Measurements from ENCODE around the gene ARHGAP40. TPM values are rescaled to one million over a fixed set of nuclear protein-coding genes. Genes with fewer than 3 reads are reported as not detected.

The ARHGAP40 gene
- total and polyA plus RNA-seq, 2 experiments from 2014 or later, result not detected

- Histone ChIP-seq H3K9ac (no peak overlapping the region), H3K9me2 (ENCODE audit: insufficient read depth) (no peaks in the 10 kb centered on the region), H3K27me3 (replicated peaks; ENCODE audit: insufficient read depth) (no peaks in the 10 kb centered on the region), H4K20me1 (ENCODE audit: insufficient read depth) (no peaks in the 10 kb centered on the region), H3K79me2 (ENCODE audit: insufficient read depth) (no peaks in the 10 kb centered on the region), H3F3A (ENCODE audit: insufficient read depth) (peaks cover 14% of the 10 kb centered on the region; the same call in 1 of the 2 replicates), H3K4me2 (ENCODE audit: unreplicated experiment) (no peak overlapping the region), H3K9me3 (ENCODE audit: low read depth) (no peaks in the 10 kb centered on the region), H3K4me1 (ENCODE audit: insufficient read depth) (peaks cover 9% of the 10 kb centered on the region), H3K4me3 (no peak overlapping the region), H3K36me3 (ENCODE audit: low read depth) (peaks cover 58% of the 10 kb centered on the region), H2AFZ (no peak overlapping the region), H3K27ac (0 out of 2 replicates have a peak overlapping the region, but pooled peaks have one; percentile 23)
- DNase-seq, result no peak
- in situ Hi-C loops (cut with MboI), result no loop called here
- 98% methylated on average over 3 of the region's 3 CpGs for WGBS, 2 experiments (ENCODE audit: low coverage in 1 of 2, low lambda C conversion rate in 2 of 2, missing lambda C conversion rate in 2 of 2)
- TF ChIP-seq EZH2 (IDR thresholded peaks at IDR 0.05; ENCODE audit: insufficient read depth, poor library complexity, severe bottlenecking), result no peak
- no peak for TF ChIP-seq EZH2phosphoT487 (IDR thresholded peaks at IDR 0.05; ENCODE audit: insufficient read depth, low read depth)
Measured at GRCh38 chr20:38558596-38559360, 42.8 kb upstream of the ARHGAP40 start.

- H3K9me2 ChIP-seq (ENCODE audit: insufficient read depth), result no peaks in the 10 kb centered on the region
- H3K4me3 ChIP-seq, result no peak overlapping the region
- no peak overlapping the region for H2AFZ ChIP-seq
- no peak overlapping the region for H3K9ac ChIP-seq
- 46 to 51% methylated on average over 3 of the region's 3 CpGs for WGBS, 2 experiments (ENCODE audit: low coverage in 1 of 2, low lambda C conversion rate in 2 of 2, missing lambda C conversion rate in 2 of 2)
- H3F3A ChIP-seq (ENCODE audit: insufficient read depth), result peaks cover 14% of the 10 kb centered on the region; the same call in 1 of the 2 replicates
- in situ Hi-C loops (cut with MboI), result no loop called here
- H3K4me2 ChIP-seq (ENCODE audit: unreplicated experiment), result no peak overlapping the region
- H4K20me1 ChIP-seq (ENCODE audit: insufficient read depth), result no peaks in the 10 kb centered on the region
- peaks cover 9% of the 10 kb centered on the region for H3K4me1 ChIP-seq (ENCODE audit: insufficient read depth)
- peak; percentile 37 for DNase-seq
- no peaks in the 10 kb centered on the region for H3K79me2 ChIP-seq (ENCODE audit: insufficient read depth)
- TF ChIP-seq EZH2phosphoT487 (IDR thresholded peaks at IDR 0.05; ENCODE audit: insufficient read depth, low read depth), result no peak
- no peak for TF ChIP-seq EZH2 (IDR thresholded peaks at IDR 0.05; ENCODE audit: insufficient read depth, poor library complexity, severe bottlenecking)
- H3K27me3 ChIP-seq (replicated peaks; ENCODE audit: insufficient read depth), result no peaks in the 10 kb centered on the region
- peak overlapping the region; percentile 23; the same call in 1 of the 2 replicates for H3K27ac ChIP-seq
- no peaks in the 10 kb centered on the region for H3K9me3 ChIP-seq (ENCODE audit: low read depth)
- H3K36me3 ChIP-seq (ENCODE audit: low read depth), result peaks cover 48% of the 10 kb centered on the region
Measured at GRCh38 chr20:38559764-38560163, 41.8 kb upstream of the ARHGAP40 start.

- Histone ChIP-seq H3K9me3 (ENCODE audit: low read depth) (no peaks in the 10 kb centered on the region), H3K79me2 (ENCODE audit: insufficient read depth) (no peaks in the 10 kb centered on the region), H2AFZ (no peak overlapping the region), H3K27me3 (replicated peaks; ENCODE audit: insufficient read depth) (no peaks in the 10 kb centered on the region), H4K20me1 (ENCODE audit: insufficient read depth) (no peaks in the 10 kb centered on the region), H3K27ac (no peak overlapping the region), H3K36me3 (ENCODE audit: low read depth) (peaks cover 40% of the 10 kb centered on the region), H3K4me2 (ENCODE audit: unreplicated experiment) (no peak overlapping the region), H3K4me1 (ENCODE audit: insufficient read depth) (peaks cover 9% of the 10 kb centered on the region), H3K4me3 (no peak overlapping the region), H3K9ac (no peak overlapping the region), H3K9me2 (ENCODE audit: insufficient read depth) (no peaks in the 10 kb centered on the region), H3F3A (ENCODE audit: insufficient read depth) (0 out of 2 replicates have a peak, but pooled peaks cover 7% of the 10 kb centered on the region)
- TF ChIP-seq EZH2 (IDR thresholded peaks at IDR 0.05; ENCODE audit: insufficient read depth, poor library complexity, severe bottlenecking), result no peak
- TF ChIP-seq EZH2phosphoT487 (IDR thresholded peaks at IDR 0.05; ENCODE audit: insufficient read depth, low read depth), result no peak
- in situ Hi-C loops (cut with MboI), result no loop called here
- 97% methylated on average over 6 of the region's 6 CpGs for WGBS, 2 experiments (ENCODE audit: low coverage in 1 of 2, low lambda C conversion rate in 2 of 2, missing lambda C conversion rate in 2 of 2)
- DNase-seq, result no peak
Measured at GRCh38 chr20:38563802-38564431, 37.7 kb upstream of the ARHGAP40 start.

GRCh38 chr20:38564680-38565079 lies 36.9 kb upstream of the ARHGAP40 start:
- no peak overlapping the region for H3K27ac ChIP-seq
- no peak for TF ChIP-seq EZH2 (IDR thresholded peaks at IDR 0.05; ENCODE audit: insufficient read depth, poor library complexity, severe bottlenecking)
- in situ Hi-C loops (cut with MboI), result no loop called here
- no peaks in the 10 kb centered on the region for H3K79me2 ChIP-seq (ENCODE audit: insufficient read depth)
- 97 to 100% methylated on average over 1 of the region's 1 CpG for WGBS, 2 experiments (ENCODE audit: low coverage in 1 of 2, low lambda C conversion rate in 2 of 2, missing lambda C conversion rate in 2 of 2)
- DNase-seq, result no peak
- no peak overlapping the region for H3K4me2 ChIP-seq (ENCODE audit: unreplicated experiment)
- no peaks in the 10 kb centered on the region for H3K9me3 ChIP-seq (ENCODE audit: low read depth)
- H3K9ac ChIP-seq, result no peak overlapping the region
- 0 out of 2 replicates have a peak, but pooled peaks cover 2% of the 10 kb centered on the region for H3F3A ChIP-seq (ENCODE audit: insufficient read depth)
- peaks cover 3% of the 10 kb centered on the region for H3K4me1 ChIP-seq (ENCODE audit: insufficient read depth)
- no peak overlapping the region for H3K4me3 ChIP-seq
- H4K20me1 ChIP-seq (ENCODE audit: insufficient read depth), result no peaks in the 10 kb centered on the region
- H3K27me3 ChIP-seq (replicated peaks; ENCODE audit: insufficient read depth), result no peaks in the 10 kb centered on the region
- no peaks in the 10 kb centered on the region for H3K9me2 ChIP-seq (ENCODE audit: insufficient read depth)
- H3K36me3 ChIP-seq (ENCODE audit: low read depth), result peaks cover 32% of the 10 kb centered on the region
- H2AFZ ChIP-seq, result no peak overlapping the region

Measured in GM23248 (cell line).